Neural progenitor cell (in vitro differentiated cells): ENCODE data around the gene TBX5. TPM values are rescaled to one million over a fixed set of nuclear protein-coding genes. Genes with fewer than 3 reads are reported as not detected.

Experiments
- DNase-seq: peaks from one replicate; pipeline ENCODE4 v3.0.0-alpha.2; 2016; ENCODE audit warnings: low spot score
- H2AFZ ChIP-seq: fragments of 200-600 bp; sonication (generic); replicated peaks from 2 replicates; pipeline ENCODE4 v1.6.1; 2016; ENCODE audit warnings: antibody characterized with exemption
- H3F3A ChIP-seq: fragments of 200-600 bp; sonication (generic); 2 replicates; pipeline ENCODE4 v1.6.1; 2016; ENCODE audit warnings: antibody characterized with exemption, low read depth
- H3K27ac ChIP-seq: fragments of 200-600 bp; sonication (generic); 2 replicates; pipeline ENCODE4 v1.5.1; 2016; ENCODE audit warnings: mild to moderate bottlenecking
- H3K27me3 ChIP-seq: fragments of 200-600 bp; sonication (generic); 2 replicates; pipeline ENCODE4 v1.6.1; 2016; ENCODE audit warnings: mild to moderate bottlenecking, moderate library complexity
- H3K36me3 ChIP-seq: fragments of 200-600 bp; sonication (generic); 2 replicates; pipeline ENCODE4 v1.5.1; 2016
- H3K4me1 ChIP-seq: fragments of 200-600 bp; sonication (generic); 2 replicates; pipeline ENCODE4 v1.6.1; 2016; ENCODE audit warnings: mixed run types
- H3K4me2 ChIP-seq: fragments of 200-600 bp; sonication (generic); 2 replicates; pipeline ENCODE4 v1.6.1; 2016
- H3K4me3 ChIP-seq: fragments of 200-600 bp; sonication (generic); 2 replicates; pipeline ENCODE4 v1.5.1; 2016
- H3K79me2 ChIP-seq: fragments of 200-600 bp; sonication (generic); 2 replicates; pipeline ENCODE4 v1.6.1; 2016; ENCODE audit warnings: low read depth
- H3K9ac ChIP-seq: fragments of 200-600 bp; sonication (generic); 2 replicates; pipeline ENCODE4 v1.6.1; 2016
- H3K9me3 ChIP-seq: fragments of 200-600 bp; sonication (generic); 2 replicates; pipeline ENCODE4 v1.5.1; 2016; ENCODE audit warnings: low read depth
- H4K20me1 ChIP-seq: fragments of 200-600 bp; sonication (generic); 2 replicates; pipeline ENCODE4 v1.6.1; 2016; ENCODE audit warnings: low read depth
- H3K27ac Mint-ChIP-seq: 3 replicates; pipeline ENCODE4 v1.8.0; 2021; ENCODE audit warnings: mixed read lengths
- H3K27me3 Mint-ChIP-seq: 2 replicates; pipeline ENCODE4 v1.8.0; 2022; ENCODE audit warnings: low read depth, mild to moderate bottlenecking, inconsistent platforms, moderate library complexity, mixed read lengths; ENCODE audit not compliant: insufficient read depth
- H3K36me3 Mint-ChIP-seq: 3 replicates; pipeline ENCODE4 v1.8.0; 2021; ENCODE audit warnings: mixed read lengths
- H3K4me1 Mint-ChIP-seq: 3 replicates; pipeline ENCODE4 v1.8.0; 2021; ENCODE audit warnings: mixed read lengths
- H3K4me3 Mint-ChIP-seq: 3 replicates; pipeline ENCODE4 v1.8.0; 2021; ENCODE audit warnings: mild to moderate bottlenecking, moderate library complexity, mixed read lengths
- H3K9me3 Mint-ChIP-seq: 3 replicates; pipeline ENCODE4 v1.8.0; 2020; ENCODE audit warnings: mixed read lengths
- CTCF ChIP-seq: fragments of 200-600 bp; sonication (generic); IDR thresholded peaks from 2 replicates; pipeline ENCODE4 v1.5.1; 2017; ENCODE audit warnings: antibody characterized with exemption, mild to moderate bottlenecking
- EZH2 ChIP-seq: fragments of 200-600 bp; sonication (generic); IDR thresholded peaks from 2 replicates; pipeline ENCODE4 v1.6.1; 2017; ENCODE audit warnings: antibody characterized with exemption, mild to moderate bottlenecking, moderate library complexity
- EZH2phosphoT487 ChIP-seq: fragments of 200-600 bp; sonication (generic); IDR thresholded peaks from 2 replicates; pipeline ENCODE4 v1.6.1; 2017; ENCODE audit warnings: antibody characterized with exemption
- total RNA-seq: library from RNA; depleted of rRNA; stranded (reverse); fragments of >200 nt; gene quantifications from 2 replicates; pipeline ENCODE4 v1.2.3, GENCODE V29; 2015; ENCODE audit warnings: low replicate concordance

The TBX5 gene
- total RNA-seq: not detected in 2 replicates

- Mint-ChIP-seq H3K4me3 (peak within 1 kb of the TSS; percentile 41), H3K27ac (no peak within 1 kb of the TSS), H3K27me3 (peaks cover 98% of the 10 kb centered on the region), H3K9me3 (no peaks in the 10 kb centered on the region), H3K36me3 (no peaks in the 10 kb centered on the region), H3K4me1 (peaks cover 2% of the 10 kb centered on the region)
- Histone ChIP-seq H3K27ac (no peak within 1 kb of the TSS), H3K79me2 (no peaks in the 10 kb centered on the region), H3K4me1 (peaks cover 7% of the 10 kb centered on the region), H3K9ac (no peak within 1 kb of the TSS), H2AFZ (peak within 1 kb of the TSS; percentile 4), H3K4me3 (peak within 1 kb of the TSS; percentile 27), H3K9me3 (no peaks in the 10 kb centered on the region), H3F3A (peaks cover 14% of the 10 kb centered on the region), H3K27me3 (peaks cover 100% of the 10 kb centered on the region), H3K36me3 (no peaks in the 10 kb centered on the region), H3K4me2 (peak within 1 kb of the TSS; percentile 61), H4K20me1 (peaks cover 100% of the 10 kb centered on the region)
- TF ChIP-seq EZH2 (peak; percentile 99), EZH2phosphoT487 (peak; percentile 99), CTCF (no peak)
- DNase-seq: peak; percentile 82
These were observed at the start of gene TBX5 for GRCh38 chr12:114405519-114406271. TBX5 (minus strand) TSS chr12:114406144; CDS start chr12:114403898, 2,246 bp downstream.

- peaks cover 58% of the 10 kb centered on the region for H3K27me3 Mint-ChIP-seq
- H2AFZ ChIP-seq: no peak overlapping the region
- H3K27ac Mint-ChIP-seq: no peak overlapping the region
- H3K79me2 ChIP-seq: no peaks in the 10 kb centered on the region
- no peak overlapping the region for H3K9ac ChIP-seq
- TF ChIP-seq CTCF: no peak
- TF ChIP-seq EZH2phosphoT487: no peak
- TF ChIP-seq EZH2: no peak
- no peaks in the 10 kb centered on the region for H3F3A ChIP-seq
- H3K36me3 Mint-ChIP-seq: no peaks in the 10 kb centered on the region
- peaks cover 43% of the 10 kb centered on the region for H4K20me1 ChIP-seq
- H3K4me3 ChIP-seq: no peak overlapping the region
- DNase-seq: no peak
- no peak overlapping the region for H3K4me2 ChIP-seq
- no peak overlapping the region for H3K4me3 Mint-ChIP-seq
- H3K9me3 Mint-ChIP-seq: no peaks in the 10 kb centered on the region
- no peak overlapping the region for H3K27ac ChIP-seq
- H3K4me1 ChIP-seq: no peaks in the 10 kb centered on the region
- peaks cover 100% of the 10 kb centered on the region for H3K27me3 ChIP-seq
- no peaks in the 10 kb centered on the region for H3K36me3 ChIP-seq
- no peaks in the 10 kb centered on the region for H3K9me3 ChIP-seq
- H3K4me1 Mint-ChIP-seq: no peaks in the 10 kb centered on the region
These were observed 45.7 kb upstream of the TBX5 start for GRCh38 chr12:114451657-114452056.

DNA sequence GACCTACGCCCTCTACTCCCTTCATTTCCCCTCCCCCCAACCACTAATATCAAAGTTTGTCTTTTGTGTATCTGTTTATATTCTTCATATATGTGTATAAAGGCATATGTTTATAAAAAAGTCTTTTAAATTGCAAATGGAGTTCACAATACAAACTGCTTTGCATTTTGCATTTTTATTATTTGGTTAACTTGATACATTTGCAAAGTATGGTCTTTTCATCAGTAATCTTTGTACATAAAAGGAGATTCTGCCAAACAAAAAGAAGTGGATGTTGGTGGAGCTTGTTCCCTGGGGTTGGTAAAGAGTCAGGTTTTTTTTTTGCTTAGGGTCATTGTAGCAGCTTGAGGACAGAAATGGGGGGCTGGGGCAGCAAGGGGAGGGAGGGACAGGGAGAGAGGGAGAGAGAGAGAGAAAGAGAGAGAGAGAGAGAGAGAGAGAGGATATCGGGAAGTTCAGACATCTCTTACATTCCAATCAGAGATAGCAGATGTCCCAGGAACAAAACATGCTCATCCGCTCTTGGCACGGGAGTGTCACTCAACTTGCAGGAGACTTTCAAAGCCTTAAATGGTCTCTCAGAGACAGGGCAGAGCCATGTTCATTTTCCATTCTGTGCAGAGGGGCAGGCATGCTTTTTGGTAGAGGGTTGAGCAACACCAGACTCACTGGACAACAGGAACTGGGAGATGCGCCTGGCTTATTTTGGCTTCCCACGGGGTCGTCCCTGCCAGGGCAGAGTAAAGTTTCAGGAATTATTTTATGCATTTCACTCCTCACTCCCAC, 44.8 kb upstream of the TBX5 start:
- Histone ChIP-seq H3K27ac (no peak overlapping the region), H3K36me3 (no peaks in the 10 kb centered on the region), H3K9me3 (no peaks in the 10 kb centered on the region), H3K4me1 (no peaks in the 10 kb centered on the region), H2AFZ (no peak overlapping the region), H3K9ac (no peak overlapping the region), H4K20me1 (peaks cover 52% of the 10 kb centered on the region), H3K79me2 (no peaks in the 10 kb centered on the region), H3K27me3 (peaks cover 100% of the 10 kb centered on the region), H3K4me2 (no peak overlapping the region), H3F3A (no peaks in the 10 kb centered on the region), H3K4me3 (no peak overlapping the region)
- H3K4me3 Mint-ChIP-seq: no peak overlapping the region
- no peak for DNase-seq
- peaks cover 67% of the 10 kb centered on the region for H3K27me3 Mint-ChIP-seq
- no peaks in the 10 kb centered on the region for H3K4me1 Mint-ChIP-seq
- H3K36me3 Mint-ChIP-seq: no peaks in the 10 kb centered on the region
- H3K9me3 Mint-ChIP-seq: no peaks in the 10 kb centered on the region
- no peak overlapping the region for H3K27ac Mint-ChIP-seq
- TF ChIP-seq CTCF (no peak), EZH2 (peak; percentile 40)
